Trophoblast cell (in vitro differentiated cells and primary cell): ENCODE data around the gene MSANTD3.

Source experiments
- DNase-seq, 2 donors: peaks; one replicate each; pipeline ENCODE4 v3.0.0-alpha.2; 2016
- H2AFZ ChIP-seq: 2 replicates; pipeline ENCODE4 v1.6.1; 2013; ENCODE audit warnings: low read length, moderate library complexity, mild to moderate bottlenecking; ENCODE audit not compliant: insufficient read depth, poor library complexity
- H2AK5ac ChIP-seq: 2 replicates; pipeline ENCODE4 v1.6.1; 2013; ENCODE audit warnings: mild to moderate bottlenecking, low read length
- H2BK120ac ChIP-seq: 2 replicates; pipeline ENCODE4 v1.6.1; 2013; ENCODE audit warnings: low read length, mild to moderate bottlenecking, moderate library complexity; ENCODE audit not compliant: insufficient read depth, poor library complexity
- H2BK12ac ChIP-seq: 2 replicates; pipeline ENCODE4 v1.6.1; 2013; ENCODE audit warnings: mild to moderate bottlenecking, low read length, moderate library complexity
- H2BK5ac ChIP-seq: 2 replicates; pipeline ENCODE4 v1.6.1; 2013; ENCODE audit warnings: low read length, low read depth, moderate library complexity, mild to moderate bottlenecking; ENCODE audit not compliant: poor library complexity
- H3K14ac ChIP-seq: 2 replicates; pipeline ENCODE4 v1.6.1; 2013; ENCODE audit warnings: mild to moderate bottlenecking, low read length
- H3K18ac ChIP-seq: 2 replicates; pipeline ENCODE4 v1.6.1; 2013; ENCODE audit warnings: mild to moderate bottlenecking, low read length
- H3K23ac ChIP-seq: 2 replicates; pipeline ENCODE4 v1.6.1; 2013; ENCODE audit warnings: low read length
- H3K27ac ChIP-seq: 2 replicates; pipeline ENCODE4 v1.5.1; 2013; ENCODE audit warnings: low read depth, mild to moderate bottlenecking, inconsistent platforms, low read length, moderate library complexity
- H3K27me3 ChIP-seq: 2 replicates; pipeline ENCODE4 v1.6.1; 2013; ENCODE audit warnings: inconsistent platforms, mild to moderate bottlenecking, low read length, moderate library complexity; ENCODE audit not compliant: insufficient read depth
- H3K36me3 ChIP-seq, 2 experiments: 1 replicate in 1 of 2; 2 replicates in 1 of 2; pipeline ENCODE4 v1.6.1; 2013; ENCODE audit warnings: low read length in 2 of 2, mild to moderate bottlenecking in 2 of 2, moderate library complexity in 1 of 2; ENCODE audit not compliant: insufficient read depth in 2 of 2, control insufficient read depth in 1 of 2
- H3K4ac ChIP-seq: 2 replicates; pipeline ENCODE4 v1.6.1; 2013; ENCODE audit warnings: low read depth, mild to moderate bottlenecking, low read length, moderate library complexity
- H3K4me1 ChIP-seq, 2 experiments: 1 replicate in 1 of 2; 2 replicates in 1 of 2; pipeline ENCODE4 v1.6.1; 2013; ENCODE audit warnings: low read length in 2 of 2, mild to moderate bottlenecking in 2 of 2, moderate library complexity in 1 of 2; ENCODE audit not compliant: insufficient read depth in 2 of 2, control insufficient read depth in 1 of 2
- H3K4me2 ChIP-seq: 2 replicates; pipeline ENCODE4 v1.6.1; 2013; ENCODE audit warnings: inconsistent platforms, mild to moderate bottlenecking, low read length, moderate library complexity
- H3K4me3 ChIP-seq: 2 replicates; pipeline ENCODE4 v1.5.1; 2013; ENCODE audit warnings: mild to moderate bottlenecking, low read depth, low read length, inconsistent platforms
- H3K79me1 ChIP-seq: one replicate; pipeline ENCODE4 v1.6.1; 2013; ENCODE audit warnings: low read length
- H3K79me2 ChIP-seq: 2 replicates; pipeline ENCODE4 v1.6.1; 2013; ENCODE audit warnings: low read length, mild to moderate bottlenecking; ENCODE audit not compliant: control insufficient read depth, insufficient read depth, poor library complexity
- H3K9ac ChIP-seq: 2 replicates; pipeline ENCODE4 v1.6.1; 2013; ENCODE audit warnings: mild to moderate bottlenecking, low read length
- H3K9me3 ChIP-seq: 2 replicates; pipeline ENCODE4 v1.6.1; 2013; ENCODE audit warnings: low read depth, mild to moderate bottlenecking, control low read depth, inconsistent platforms, low read length; ENCODE audit not compliant: insufficient read depth
- H4K12ac ChIP-seq: 2 replicates; pipeline ENCODE4 v1.6.1; 2013; ENCODE audit warnings: low read depth, mild to moderate bottlenecking, low read length, moderate library complexity
- H4K8ac ChIP-seq: 2 replicates; pipeline ENCODE4 v1.6.1; 2013; ENCODE audit warnings: low read depth, mild to moderate bottlenecking, low read length, moderate library complexity
- H4K91ac ChIP-seq: one replicate; pipeline ENCODE4 v1.6.1; 2013; ENCODE audit warnings: low read depth, mild to moderate bottlenecking, low read length, moderate library complexity
- WGBS: extraction: QIAGEN DNeasy Blood & Tissue Kit; methylation state at CpG from one replicate; pipeline ENCODE4 v1.1.7; 2013; ENCODE audit warnings: missing lambda C conversion rate; ENCODE audit not compliant: insufficient read length, insufficient coverage; ENCODE audit errors: extremely low coverage; 5-methylcytosine and 5-hydroxymethylcytosine counted together

Gene MSANTD3

GRCh38 chr9:100466171-100466828 lies 39.4 kb downstream of the MSANTD3 start:
- Histone ChIP-seq H3K14ac (no peak overlapping the region), H2BK120ac (no peak overlapping the region), H3K79me2 (no peaks in the 10 kb centered on the region), H3K27ac (no peak overlapping the region), H3K4me3 (no peak overlapping the region), H3K36me3 (no peaks in the 10 kb centered on the region), H3K27me3 (no peaks in the 10 kb centered on the region), H2BK12ac (no peak overlapping the region), H3K9me3 (no peaks in the 10 kb centered on the region), H3K79me1 (no peaks in the 10 kb centered on the region), H2AK5ac (no peak overlapping the region), H3K4me1 (no peaks in the 10 kb centered on the region), H3K18ac (no peak overlapping the region), H4K91ac (no peak overlapping the region), H2AFZ (no peak overlapping the region), H3K9ac (no peak overlapping the region), H2BK5ac (no peak overlapping the region), H3K23ac (no peak overlapping the region), H3K4ac (no peak overlapping the region), H3K4me2 (no peak overlapping the region), H4K12ac (no peak overlapping the region), H4K8ac (no peak overlapping the region)
- WGBS: no CpG with 5 or more reads among the region's 2 CpGs
- DNase-seq: no peak

- no peak overlapping the region for H2BK12ac ChIP-seq
- no peak overlapping the region for H3K18ac ChIP-seq
- no peak overlapping the region for H3K23ac ChIP-seq
- H3K4ac ChIP-seq: no peak overlapping the region
- no peak for DNase-seq
- H3K9ac ChIP-seq: no peak overlapping the region
- WGBS: no CpG with 5 or more reads among the region's 1 CpG
- no peaks in the 10 kb centered on the region for H3K79me2 ChIP-seq
- H3K4me2 ChIP-seq: no peak overlapping the region
- H2AFZ ChIP-seq: no peak overlapping the region
- H3K4me1 ChIP-seq: no peaks in the 10 kb centered on the region
- no peak overlapping the region for H3K14ac ChIP-seq
- H3K79me1 ChIP-seq: no peaks in the 10 kb centered on the region
- no peak overlapping the region for H3K27ac ChIP-seq
- H4K8ac ChIP-seq: no peak overlapping the region
- H2AK5ac ChIP-seq: no peak overlapping the region
- H3K9me3 ChIP-seq: no peaks in the 10 kb centered on the region
- no peak overlapping the region for H3K4me3 ChIP-seq
- no peak overlapping the region for H4K91ac ChIP-seq
- H4K12ac ChIP-seq: no peak overlapping the region
- H3K27me3 ChIP-seq: no peaks in the 10 kb centered on the region
- H3K36me3 ChIP-seq: no peaks in the 10 kb centered on the region
- no peak overlapping the region for H2BK5ac ChIP-seq
- H2BK120ac ChIP-seq: no peak overlapping the region
Observed at GRCh38 chr9:100466829-100467221, 39.9 kb downstream of the MSANTD3 start.

- no peak overlapping the region for H2BK120ac ChIP-seq
- no peak overlapping the region for H3K14ac ChIP-seq
- H3K23ac ChIP-seq: no peak overlapping the region
- no peak overlapping the region for H3K27ac ChIP-seq
- no peak overlapping the region for H3K4me2 ChIP-seq
- peaks cover 4% of the 10 kb centered on the region for H3K79me2 ChIP-seq
- H3K18ac ChIP-seq: no peak overlapping the region
- no peak overlapping the region for H2AFZ ChIP-seq
- H3K4me3 ChIP-seq: no peak overlapping the region
- no peaks in the 10 kb centered on the region for H3K27me3 ChIP-seq
- no peak overlapping the region for H4K12ac ChIP-seq
- H3K4ac ChIP-seq: no peak overlapping the region
- H2AK5ac ChIP-seq: no peak overlapping the region
- no peak overlapping the region for H2BK12ac ChIP-seq
- H4K91ac ChIP-seq: no peak overlapping the region
- DNase-seq: no peak
- no peaks in the 10 kb centered on the region for H3K36me3 ChIP-seq
- no peak overlapping the region for H4K8ac ChIP-seq
- no peak overlapping the region for H3K9ac ChIP-seq
- no peak overlapping the region for H2BK5ac ChIP-seq
- no peaks in the 10 kb centered on the region for H3K79me1 ChIP-seq
- H3K4me1 ChIP-seq: peaks cover 0 to 2% of the 10 kb centered on the region in 2 experiments
- WGBS: no CpG with 5 or more reads among the region's 6 CpGs
- H3K9me3 ChIP-seq: no peaks in the 10 kb centered on the region
Observed at GRCh38 chr9:100468041-100468440, 41.1 kb downstream of the MSANTD3 start.

GRCh38 chr9:100472268-100472667 lies 45.3 kb downstream of the MSANTD3 start:
- Histone ChIP-seq H3K23ac (no peak overlapping the region), H4K91ac (no peak overlapping the region), H3K27ac (no peak overlapping the region), H2AFZ (peak overlapping the region; percentile 67), H3K9ac (no peak overlapping the region), H2BK5ac (no peak overlapping the region), H4K8ac (peak overlapping the region; percentile 72), H3K18ac (no peak overlapping the region), H3K79me2 (peaks cover 14% of the 10 kb centered on the region), H2AK5ac (peak overlapping the region; percentile 10), H3K4me2 (peak overlapping the region; percentile 94), H3K14ac (no peak overlapping the region), H3K27me3 (no peaks in the 10 kb centered on the region), H3K79me1 (peaks cover 8% of the 10 kb centered on the region), H3K36me3 (no peaks in the 10 kb centered on the region), H3K4me3 (no peak overlapping the region), H3K9me3 (no peaks in the 10 kb centered on the region), H2BK120ac (peak overlapping the region; percentile 33), H3K4me1 (peaks cover 3 to 9% of the 10 kb centered on the region in 2 experiments), H4K12ac (peak overlapping the region; percentile 75), H2BK12ac (no peak overlapping the region), H3K4ac (no peak overlapping the region)
- DNase-seq: no peak
- WGBS: no CpG with 5 or more reads among the region's 3 CpGs
